HG03469 (cell line): ENCODE results near the gene ARL13B.

Source experiments
- ATAC-seq: cut with Tn5 transposase; IDR thresholded peaks from one replicate; pipeline ENCODE4 v1.9.1; 2021; ENCODE audit warnings: mild to moderate bottlenecking, moderate library complexity, moderate number of reproducible peaks; ENCODE audit not compliant: unreplicated experiment

ARL13B gene

DNA sequence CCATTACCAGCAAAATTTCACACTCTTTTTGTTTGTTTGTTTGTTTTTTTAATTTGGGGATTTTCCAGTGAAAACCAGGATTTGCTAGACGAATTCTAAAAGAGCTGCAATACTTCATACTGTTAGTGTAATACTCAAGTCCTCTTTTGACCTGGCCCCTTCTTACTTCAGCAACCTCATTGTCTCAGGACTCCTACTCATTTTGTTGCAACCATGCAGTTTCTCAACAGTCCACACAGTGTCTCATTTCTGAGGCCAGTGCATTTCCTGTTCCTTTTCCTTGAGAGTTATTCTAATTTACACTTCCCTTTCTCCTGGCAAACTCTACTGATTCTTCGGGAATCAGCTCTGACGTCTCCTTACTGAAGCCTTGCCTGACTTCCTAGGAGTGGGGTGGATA is 118.5 kb downstream of the ARL13B start:
- ATAC-seq, result no peak

DNA sequence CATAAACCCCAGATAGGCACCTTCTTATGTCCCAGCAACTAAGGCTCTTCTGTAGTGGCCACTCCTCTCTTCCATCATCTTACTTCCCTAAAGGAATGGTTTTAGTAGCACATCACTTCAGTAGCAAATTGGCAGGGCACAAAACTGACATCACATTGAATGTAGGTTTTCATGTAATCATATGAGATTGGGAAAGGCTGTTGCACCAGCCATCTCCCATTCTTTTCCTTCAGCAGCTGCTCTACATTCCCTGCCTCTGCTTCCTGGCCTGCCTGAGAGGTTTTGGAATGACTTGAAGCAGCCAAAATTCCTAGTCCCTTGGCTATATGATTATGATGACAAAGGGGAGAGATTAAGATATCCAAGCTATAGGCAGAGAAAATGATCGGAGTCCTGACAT is 119.4 kb downstream of the ARL13B start:
- ATAC-seq, result no peak

DNA sequence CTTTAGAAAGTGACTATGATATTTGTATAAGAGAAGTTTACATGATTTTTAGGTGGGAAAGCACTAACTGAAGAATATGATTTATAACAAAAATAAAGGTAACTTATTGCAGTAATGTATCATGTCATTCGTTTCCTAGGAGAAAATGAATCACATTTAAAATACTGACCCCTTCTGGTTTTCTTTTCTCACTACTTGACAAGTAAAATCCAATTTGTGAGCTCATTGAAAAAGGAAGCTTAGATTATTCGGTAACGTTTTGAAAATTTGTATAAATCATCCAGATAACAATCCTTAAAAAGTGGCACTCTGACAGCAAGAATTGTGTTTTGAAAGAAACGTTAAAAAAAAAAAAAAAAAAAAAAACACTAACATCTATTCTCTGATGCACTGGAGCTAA is 121.9 kb downstream of the ARL13B start:
- no peak for ATAC-seq
